ENCODE results near the gene NFIC.

NFIC gene

GRCh38 chr19:3434630-3435553 lies 68.5 kb downstream of the NFIC start:
- ChIA-PET CTCF (no interaction called here), POLR2A (interaction anchor here (0.5 kb wide), 1 partner anchor 63 kb away, joined by 3 read pairs; no protein-coding TSS in a partner anchor)
- peak overlapping the region; percentile 58 for H3K4me3 ChIP-seq (ENCODE audit: low read depth, low read length)
- DNase-seq (ENCODE audit: low read depth, low spot score), result peak; percentile 47
- no peak for TF ChIP-seq CTCF (IDR thresholded peaks at IDR 0.05; ENCODE audit: insufficient read depth, low read length, missing control alignments)

GRCh38 chr19:3440082-3440481 lies 73.7 kb downstream of the NFIC start:
- DNase-seq (ENCODE audit: low read depth, low spot score), result no peak
- peak; percentile 28 for TF ChIP-seq CTCF (IDR thresholded peaks at IDR 0.05; ENCODE audit: insufficient read depth, low read length, missing control alignments)
- H3K4me3 ChIP-seq (ENCODE audit: low read depth, low read length), result no peak overlapping the region
- ChIA-PET CTCF (interaction anchor here (1.0 to 2.7 kb wide), 3 partner anchors 10 to 33 kb away, joined by 5 to 8 read pairs (median 8); no protein-coding TSS in a partner anchor), POLR2A (no interaction called here)

- POLR2A ChIA-PET, result no interaction called here
- no peak for DNase-seq (ENCODE audit: low read depth, low spot score)
- CTCF ChIA-PET, result interaction anchor here (0.8 to 2.7 kb wide), 4 partner anchors 10 to 31 kb away, joined by 3 to 8 read pairs (median 6); no protein-coding TSS in a partner anchor
- TF ChIP-seq CTCF (IDR thresholded peaks at IDR 0.05; ENCODE audit: insufficient read depth, low read length, missing control alignments), result no peak
- no peak overlapping the region for H3K4me3 ChIP-seq (ENCODE audit: low read depth, low read length)
Observed at GRCh38 chr19:3441089-3441985, 75.0 kb downstream of the NFIC start.

- H3K4me3 ChIP-seq (ENCODE audit: low read depth, low read length), result no peak overlapping the region
- no peak for DNase-seq (ENCODE audit: low read depth, low spot score)
- POLR2A ChIA-PET, result no interaction called here
- CTCF ChIA-PET, result interaction anchor here (0.8 to 2.7 kb wide), 4 partner anchors 11 to 31 kb away, joined by 3 to 8 read pairs (median 6); no protein-coding TSS in a partner anchor
- no peak for TF ChIP-seq CTCF (IDR thresholded peaks at IDR 0.05; ENCODE audit: insufficient read depth, low read length, missing control alignments)
Observed at GRCh38 chr19:3441986-3442329, 75.6 kb downstream of the NFIC start.

- no peak overlapping the region for H3K4me3 ChIP-seq (ENCODE audit: low read depth, low read length)
- POLR2A ChIA-PET, result no interaction called here
- TF ChIP-seq CTCF (IDR thresholded peaks at IDR 0.05; ENCODE audit: insufficient read depth, low read length, missing control alignments), result no peak
- CTCF ChIA-PET, result interaction anchor here (1.3 to 1.4 kb wide), 2 partner anchors 13 to 27 kb away, joined by 4 to 10 read pairs; no protein-coding TSS in a partner anchor
- no peak for DNase-seq (ENCODE audit: low read depth, low spot score)
Observed at GRCh38 chr19:3442487-3443071, 76.2 kb downstream of the NFIC start.
